Stimulated activated CD8-positive, alpha-beta memory T cell treated with anti-CD3 and anti-CD28 coated beads, Interleukin-15, amount 100 ng/mL, for 48 hours (primary cell): ENCODE measurements around the gene ATAD3A.
A peak's percentile ranks its signal among the peaks of the same experiment; 100 is the strongest.
"Not testable (repeated sequence)": the region's sequence is repeated elsewhere in the genome, so short reads cannot be mapped to it uniquely, and the experiment has no call there.

Experiments used
- DNase-seq, 2 donors: peaks; one replicate each; pipeline ENCODE4 v3.0.0-alpha.2; 2020; ENCODE audit warnings: low read depth in 2 of 2

The ATAD3A gene

DNA sequence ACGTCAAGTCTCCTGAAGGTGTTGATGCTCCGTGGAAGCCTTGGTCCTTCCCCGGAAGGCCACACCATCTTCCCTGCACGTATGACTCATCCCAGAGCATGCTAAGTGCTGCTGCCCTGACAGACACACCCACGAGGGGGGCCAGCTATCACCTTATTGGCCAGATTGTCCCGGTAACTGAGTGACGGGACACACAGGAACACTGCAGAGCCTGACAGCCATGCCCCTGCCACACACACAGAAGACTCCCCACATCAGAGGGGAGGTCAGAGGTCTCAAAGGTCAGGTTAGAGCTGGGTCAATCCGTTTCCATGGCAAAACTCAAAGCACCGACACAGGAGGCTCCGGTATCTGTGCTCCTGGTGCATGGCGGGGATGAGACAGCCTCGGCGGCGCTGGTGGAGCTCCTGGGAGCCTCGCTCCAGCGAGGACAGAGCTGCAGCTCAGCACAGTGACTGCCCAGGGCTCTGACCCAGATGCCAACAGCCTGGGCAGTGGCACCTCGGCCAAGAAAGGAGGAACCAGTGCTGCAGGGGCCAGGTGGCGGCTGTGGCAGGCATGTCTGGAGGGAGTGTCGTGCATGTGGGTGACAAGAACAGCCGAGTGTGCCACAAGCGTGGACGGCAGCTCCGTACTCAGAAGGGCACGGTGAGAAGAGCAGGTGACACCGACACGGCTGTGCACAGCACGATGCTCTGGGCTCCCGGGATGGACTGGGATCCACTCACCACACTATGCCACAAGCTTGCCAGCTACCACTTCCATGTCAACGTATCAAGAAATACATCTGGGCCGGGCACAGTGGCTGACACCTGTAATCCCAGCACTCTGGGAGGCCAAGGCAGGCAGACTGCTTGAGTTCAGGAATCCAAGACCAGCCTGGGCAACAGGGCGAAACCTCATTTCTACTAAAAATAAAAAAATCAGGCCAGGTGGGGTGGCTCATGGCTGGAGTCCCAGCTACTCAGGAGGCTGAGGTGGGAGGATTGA is 43.3 kb downstream of the ATAD3A start:
- no peak for DNase-seq

DNA sequence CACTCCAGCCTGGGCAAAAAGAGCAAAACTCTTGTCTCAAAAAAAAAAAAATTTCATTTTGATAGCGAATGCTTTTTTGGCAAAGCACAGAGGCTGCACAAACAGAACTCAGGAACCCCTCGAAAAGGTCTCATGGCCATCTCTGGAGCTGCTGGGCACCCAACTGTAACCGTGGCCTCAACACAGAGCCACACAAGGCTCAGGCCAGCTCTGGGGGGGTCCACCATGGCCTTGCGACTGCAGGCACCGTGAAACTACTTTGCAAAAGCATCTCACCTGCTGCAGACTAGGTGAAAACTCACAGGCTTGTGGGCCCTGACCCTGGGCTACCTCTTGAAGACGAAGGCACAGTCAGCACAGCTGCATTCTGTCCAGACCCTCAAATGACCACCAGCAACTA is 44.5 kb downstream of the ATAD3A start:
- DNase-seq, result no peak

DNA sequence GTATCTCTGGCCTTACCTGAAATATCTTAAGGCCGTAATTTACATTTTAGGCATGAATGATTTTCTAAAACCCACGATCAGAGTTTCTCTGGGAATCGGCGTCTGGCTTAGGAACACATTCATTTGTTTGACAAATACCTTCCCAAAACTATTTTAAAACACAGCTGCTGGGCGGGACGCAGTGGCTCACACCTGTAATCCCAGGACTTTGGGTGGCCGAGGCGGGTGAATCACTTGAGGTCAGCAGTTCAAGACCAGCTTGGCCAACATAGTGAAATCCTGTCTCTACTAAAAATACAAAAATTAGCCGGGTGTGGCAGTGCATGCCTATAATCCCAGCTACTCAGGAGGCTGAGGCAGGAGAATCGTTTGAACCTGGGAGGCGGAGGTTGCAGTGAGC is 45.0 kb downstream of the ATAD3A start:
- DNase-seq, result not testable (repeated sequence)

DNA sequence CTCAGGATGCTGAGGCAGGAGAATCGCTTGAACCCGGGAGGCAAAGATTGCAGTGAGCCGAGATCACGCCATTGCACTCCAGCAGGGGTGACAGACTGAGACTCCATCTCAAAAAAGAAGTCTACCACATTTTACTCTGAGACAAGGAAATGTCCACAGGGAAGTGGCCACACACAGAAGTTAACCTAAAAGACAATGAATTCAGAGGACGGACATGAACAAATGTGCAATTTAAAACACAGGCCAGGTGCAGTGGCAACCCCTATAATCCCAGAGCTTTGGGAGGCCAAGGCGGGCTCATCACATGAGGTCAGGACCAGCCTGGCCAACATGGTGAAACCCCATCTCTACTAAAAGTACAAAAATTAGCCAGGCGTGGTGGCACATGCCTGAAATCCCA is 45.7 kb downstream of the ATAD3A start:
- not testable (repeated sequence) for DNase-seq

DNA sequence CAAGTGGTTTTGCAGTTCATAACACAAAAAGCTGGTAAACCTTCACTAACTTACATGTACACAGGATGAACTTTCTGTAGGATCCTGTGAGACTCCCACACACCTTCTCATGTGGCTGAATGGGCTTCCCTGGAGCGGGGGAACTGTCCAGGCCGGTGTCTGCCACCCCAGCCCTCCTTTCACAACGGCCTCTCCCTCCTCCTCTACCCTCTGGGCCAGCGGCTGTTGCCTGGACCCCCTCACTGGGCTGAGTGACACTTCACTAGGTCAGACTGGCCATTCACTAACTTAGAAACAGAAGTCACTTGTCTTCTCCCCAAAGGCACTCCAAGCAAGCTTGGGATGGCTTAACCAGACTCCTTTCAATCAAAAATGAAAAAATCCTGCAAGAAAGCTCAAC is 46.6 kb downstream of the ATAD3A start:
- DNase-seq, result no peak

DNA sequence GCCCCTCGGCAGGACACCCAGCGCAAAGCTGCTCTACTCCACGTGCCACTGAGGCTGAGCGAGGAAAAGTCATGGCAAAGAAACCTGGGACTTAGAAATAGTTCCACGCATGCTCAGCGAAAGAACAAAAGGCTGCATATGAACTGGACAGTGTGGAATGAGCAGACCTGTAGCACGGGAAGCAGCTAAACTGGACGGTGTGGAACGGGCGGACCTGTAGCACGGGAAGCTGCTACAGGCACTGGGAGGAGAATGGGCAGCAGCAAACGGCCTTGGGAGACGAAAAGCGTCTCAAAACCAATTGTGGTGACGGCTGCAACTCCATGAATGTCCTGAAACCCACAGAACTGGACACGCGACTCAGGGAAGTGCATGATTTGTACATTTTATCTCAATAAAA is 47.1 kb downstream of the ATAD3A start:
- no peak for DNase-seq

DNA sequence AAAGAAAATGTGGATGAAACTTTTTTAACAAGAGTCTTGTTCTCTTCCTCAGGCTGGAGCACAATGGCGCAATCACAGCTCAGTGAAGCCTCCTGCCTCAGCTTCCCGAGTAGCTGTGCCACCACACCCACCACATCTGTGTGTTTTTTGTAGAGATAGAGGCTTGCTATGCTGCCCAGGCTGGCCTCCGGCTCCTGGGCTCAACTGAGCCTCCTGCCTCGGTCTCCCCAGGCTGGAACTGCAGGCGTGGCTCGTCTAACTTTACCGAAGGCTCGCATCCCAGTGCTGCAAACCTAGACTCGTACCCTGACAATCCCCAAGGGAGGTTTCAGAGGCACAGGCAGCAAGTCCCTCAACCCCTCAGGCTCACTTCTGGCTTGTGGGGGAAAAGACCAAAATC is 48.2 kb downstream of the ATAD3A start:
- no peak for DNase-seq

DNA sequence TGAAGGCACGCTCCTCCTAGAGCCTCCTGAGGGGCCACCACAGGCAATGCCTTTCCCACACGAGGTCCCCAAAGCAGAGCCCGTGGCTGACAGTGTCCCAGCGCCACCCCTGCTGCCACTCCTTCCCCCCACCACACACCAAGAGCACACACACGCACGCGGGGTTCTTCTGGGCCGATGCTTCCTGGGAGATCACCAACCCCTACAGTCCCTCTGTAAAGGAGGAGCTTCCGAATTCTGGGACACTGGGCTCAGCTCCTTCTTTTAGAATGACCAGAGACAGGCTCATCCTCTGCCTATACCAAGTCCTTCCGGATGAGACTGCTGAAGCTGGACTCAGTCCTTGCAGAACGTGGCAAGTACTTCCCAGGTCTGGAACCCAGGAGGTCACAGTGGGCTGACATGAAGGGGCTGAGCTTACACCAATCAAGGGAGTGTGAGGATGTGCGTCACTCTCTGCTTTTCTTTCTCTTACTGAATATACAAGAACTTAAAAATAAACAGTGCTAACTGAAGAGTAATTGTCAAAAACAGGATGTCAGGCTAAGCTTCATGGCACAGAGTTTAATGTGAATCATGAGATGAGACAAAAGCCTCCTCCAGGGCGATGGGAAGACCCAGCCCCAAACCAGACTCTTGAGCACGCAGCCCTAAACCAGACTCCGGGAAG is 50.0 kb downstream of the ATAD3A start:
- no peak for DNase-seq

DNA sequence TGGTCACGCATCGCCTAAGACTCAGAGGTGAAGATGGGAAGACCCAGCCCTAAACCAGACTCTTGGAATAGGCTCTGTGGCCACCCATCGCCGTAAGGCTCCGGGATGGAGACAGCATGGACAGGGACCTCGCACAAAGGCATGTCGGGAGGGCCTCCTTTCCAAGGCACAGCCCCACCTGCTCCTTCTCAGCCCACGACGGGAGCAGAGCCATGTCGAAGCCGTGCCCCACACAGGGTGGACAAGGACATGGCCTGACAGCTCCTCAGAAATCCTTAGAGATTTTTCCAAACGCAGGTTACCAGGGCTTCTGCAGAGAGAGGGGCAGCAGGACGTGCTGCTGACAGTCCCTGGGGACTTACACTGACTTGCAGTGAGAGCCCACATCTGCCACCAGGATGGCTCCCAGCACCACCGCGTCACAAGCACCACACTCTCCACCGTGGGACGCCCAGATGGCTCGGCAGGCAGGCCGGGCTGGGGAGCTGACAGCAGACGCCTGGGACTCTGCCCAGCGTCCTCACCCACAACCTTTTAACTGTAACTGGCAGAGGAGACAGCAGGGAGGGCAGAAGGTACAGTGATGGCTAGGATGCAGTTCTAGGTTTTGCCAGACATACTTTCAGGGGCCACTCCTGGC is 50.7 kb downstream of the ATAD3A start:
- DNase-seq, result no peak

DNA sequence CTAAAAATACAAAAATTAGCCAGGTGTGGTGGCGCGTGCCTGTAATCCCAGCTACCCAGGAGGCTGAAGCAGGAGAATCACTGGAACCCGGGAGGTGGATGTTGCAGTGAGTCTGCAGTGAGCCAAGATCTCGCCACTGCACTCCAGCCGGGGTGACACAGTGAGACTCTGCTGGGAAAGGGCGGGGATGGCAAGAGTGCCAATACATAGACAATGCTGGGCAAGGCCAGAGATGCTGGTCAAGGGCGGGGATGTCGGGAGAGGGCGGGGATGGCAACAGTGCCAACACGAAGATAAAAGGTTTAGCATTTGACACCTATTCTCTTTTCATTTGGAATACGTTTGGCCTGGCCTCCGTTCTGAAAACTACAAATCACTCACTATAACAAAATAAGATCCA is 51.7 kb downstream of the ATAD3A start:
- DNase-seq, result no peak

DNA sequence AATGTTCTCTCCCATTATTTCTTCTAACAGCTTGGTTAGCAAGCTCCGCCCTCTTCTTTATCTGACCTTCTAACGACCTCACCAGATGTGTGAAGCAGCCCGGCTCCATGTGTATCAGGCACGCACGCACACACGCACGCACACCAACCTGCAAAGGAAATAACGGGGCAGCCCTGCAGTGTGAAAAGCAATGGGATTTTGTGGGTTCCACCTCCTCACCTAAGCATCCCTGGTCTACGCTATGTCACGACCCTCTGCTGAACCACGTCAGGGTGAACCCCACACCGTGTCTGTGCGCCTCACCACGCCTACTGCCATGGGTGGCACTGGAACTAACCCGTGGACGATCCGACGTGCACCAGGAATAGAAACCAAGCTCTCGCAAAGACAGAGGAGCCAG is 52.3 kb downstream of the ATAD3A start:
- no peak for DNase-seq

DNA sequence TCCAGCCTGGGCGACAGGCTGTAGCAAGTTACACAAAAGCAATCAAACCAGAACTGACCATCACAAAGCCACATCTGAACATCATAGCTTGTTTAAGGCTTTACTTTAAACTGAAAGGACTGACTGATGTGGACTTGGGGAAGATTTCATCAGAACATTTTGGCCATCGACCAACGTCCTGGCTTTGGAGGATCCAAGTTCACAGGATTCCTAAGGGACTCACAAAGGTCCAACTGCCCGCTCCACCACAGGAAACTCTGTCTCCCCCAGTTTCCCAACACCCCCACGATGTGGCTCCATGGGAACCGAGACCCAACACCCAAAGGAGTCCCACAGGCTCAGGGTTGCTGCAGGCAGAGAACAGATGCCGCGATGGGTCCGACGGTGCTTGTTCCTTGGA is 53.4 kb downstream of the ATAD3A start:
- DNase-seq, result no peak

DNA sequence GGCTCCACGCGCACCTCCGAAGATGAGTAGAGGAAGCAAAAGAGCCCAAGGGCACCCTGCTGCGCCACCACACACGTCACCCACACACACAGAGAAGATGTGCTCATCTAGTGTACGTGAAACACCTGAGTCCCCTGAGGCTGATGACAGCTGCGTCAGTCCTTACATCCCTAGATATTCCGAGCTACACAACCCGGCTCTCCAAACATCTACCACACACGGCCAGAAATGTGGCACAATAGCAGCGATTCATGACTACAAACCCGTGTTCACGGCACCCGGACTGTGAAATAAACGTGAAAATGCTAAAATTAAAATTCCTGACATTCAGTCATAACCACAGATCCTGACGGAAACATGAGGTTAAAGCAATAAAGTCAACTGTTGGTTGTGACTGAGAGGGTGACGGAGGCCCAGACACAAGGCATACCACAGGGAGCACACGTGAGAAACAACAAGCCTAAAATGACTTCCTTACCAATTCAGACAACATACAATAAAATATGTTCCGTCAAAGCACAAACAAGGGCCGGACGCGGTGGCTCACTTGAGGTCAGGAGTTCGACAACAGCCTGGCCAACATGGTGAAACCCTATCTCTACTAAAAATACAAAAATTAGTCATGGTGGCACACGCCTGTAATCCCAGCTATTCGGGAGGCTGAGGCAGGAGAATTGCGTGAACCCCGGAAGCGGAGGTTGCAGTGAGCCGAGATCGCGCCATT is 55.4 kb downstream of the ATAD3A start:
- no peak for DNase-seq

DNA sequence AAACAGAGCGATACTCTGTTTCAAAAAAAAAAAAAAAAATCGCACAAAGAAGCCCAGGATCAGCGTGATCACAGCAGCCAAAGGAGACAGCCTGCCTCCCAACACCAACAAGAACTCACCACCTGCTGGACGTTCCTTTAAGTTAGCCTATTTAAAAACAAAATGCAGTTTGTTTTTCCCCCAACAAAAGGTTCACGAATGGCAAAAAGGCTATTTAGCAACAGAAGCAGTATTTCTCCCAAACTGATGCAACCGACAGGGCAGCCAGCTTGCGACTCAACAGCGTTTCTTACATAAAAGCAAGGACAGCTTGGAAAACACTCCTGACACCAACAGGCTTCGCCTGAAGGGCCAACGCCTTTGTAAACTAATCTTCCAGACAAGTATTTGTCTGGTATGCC is 55.9 kb downstream of the ATAD3A start:
- no peak for DNase-seq

DNA sequence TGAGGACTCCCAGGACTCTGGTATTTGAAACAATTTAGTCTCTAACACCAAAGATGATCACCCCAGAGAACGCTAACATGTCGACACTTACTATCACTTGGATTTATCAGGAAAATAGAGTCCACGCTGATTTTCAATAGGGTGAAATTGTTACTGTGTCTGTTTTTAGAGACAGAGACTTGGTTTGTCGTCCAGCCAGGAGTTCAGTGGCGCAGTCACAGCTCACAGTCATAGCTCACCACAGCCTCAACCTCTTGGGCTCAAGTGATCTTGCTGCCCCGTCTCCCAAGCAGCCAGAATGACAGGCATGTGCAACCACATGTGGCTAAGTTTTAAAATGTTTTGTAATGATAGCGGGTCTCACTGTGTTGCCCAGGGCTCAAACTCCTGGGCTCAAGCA is 57.4 kb downstream of the ATAD3A start:
- no peak for DNase-seq

DNA sequence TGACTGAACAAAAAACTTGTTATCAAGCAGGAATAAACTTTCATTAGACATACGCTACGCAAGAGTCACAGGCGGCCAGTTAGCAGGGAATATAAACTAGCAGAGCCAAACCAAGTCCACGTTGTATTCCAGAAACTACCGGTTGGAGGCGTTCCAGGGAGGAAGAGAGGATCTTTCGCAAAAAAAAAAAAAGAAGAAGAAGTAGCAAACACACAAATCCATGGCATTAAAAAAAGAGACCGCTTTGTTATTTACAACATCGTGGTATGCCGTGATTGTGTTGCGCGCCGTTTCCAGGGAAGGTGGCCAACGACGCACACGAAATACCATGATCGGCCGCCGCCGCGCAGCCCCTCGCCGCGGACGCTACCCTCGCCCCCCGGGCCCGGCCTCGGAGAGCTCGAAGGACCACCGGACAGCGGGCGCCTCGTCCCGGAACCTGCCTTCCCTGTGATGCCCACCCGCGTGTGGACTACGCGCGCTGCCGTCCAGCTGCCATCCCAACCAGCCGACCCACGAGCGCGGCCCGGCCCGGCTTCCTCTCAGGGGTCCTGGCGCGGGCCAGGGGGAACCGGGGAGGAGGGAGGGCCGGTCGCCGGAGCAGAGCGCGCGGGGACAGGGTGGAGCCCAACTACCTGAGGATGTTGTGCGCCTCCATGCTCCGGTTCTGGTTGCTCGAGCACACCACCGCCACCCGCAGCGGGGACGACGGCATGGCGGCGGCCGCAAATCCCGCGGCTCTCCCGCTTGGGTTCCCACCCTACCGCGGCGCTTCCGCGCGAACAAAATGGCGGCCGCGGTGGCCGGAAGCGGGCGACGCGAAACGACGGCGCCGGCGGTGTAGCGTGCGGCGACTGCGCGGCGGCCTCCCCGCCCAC is 62.1 kb downstream of the ATAD3A start:
- DNase-seq, result peak; percentile 59 to 62

DNA sequence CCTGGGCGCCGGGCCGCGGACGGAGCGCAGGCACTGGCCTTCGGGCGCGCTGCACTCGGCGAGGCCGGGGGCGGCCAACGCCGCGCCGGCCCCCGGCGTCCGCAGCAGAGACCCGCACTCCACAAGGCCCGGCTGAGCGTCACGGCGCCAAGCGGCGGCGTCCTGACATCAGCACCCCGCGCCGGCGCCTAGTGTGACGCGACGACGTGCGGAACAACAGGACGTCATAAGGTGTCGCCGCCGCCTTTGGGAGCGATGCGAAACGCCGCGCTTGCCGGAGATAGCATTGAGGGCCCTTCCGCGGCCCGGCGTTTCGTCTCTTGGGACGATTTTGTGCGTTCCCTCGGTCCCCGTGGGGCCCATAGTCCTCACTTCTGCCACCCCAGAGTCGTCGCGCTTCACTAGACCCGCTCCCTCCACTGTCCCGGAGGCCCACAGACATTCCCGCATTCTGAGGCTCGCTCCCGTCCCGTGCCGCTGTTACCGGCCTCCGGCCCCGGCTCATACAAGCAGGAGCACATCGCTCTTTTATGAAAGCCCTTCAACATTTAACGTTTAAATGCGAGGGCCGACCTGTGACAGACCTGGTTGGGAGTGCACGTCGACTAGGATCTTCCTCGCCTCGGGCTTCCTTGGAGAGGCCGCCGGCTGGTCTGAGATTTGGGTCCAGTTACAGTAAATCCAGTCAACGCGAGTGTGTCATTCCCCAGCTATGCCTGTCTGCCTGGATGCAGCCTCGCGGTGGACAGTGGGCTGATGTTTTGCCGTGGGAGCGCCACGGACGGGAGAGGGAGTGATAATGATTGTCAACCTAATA is 63.0 kb downstream of the ATAD3A start, which contains the start of gene SSU72:
Gene SSU72, minus strand, starts transcription at position 143 of the 817 bp plus-strand sequence. CDS start 306 bp downstream, outside the sequence.
- peak; percentile 89 for DNase-seq

DNA sequence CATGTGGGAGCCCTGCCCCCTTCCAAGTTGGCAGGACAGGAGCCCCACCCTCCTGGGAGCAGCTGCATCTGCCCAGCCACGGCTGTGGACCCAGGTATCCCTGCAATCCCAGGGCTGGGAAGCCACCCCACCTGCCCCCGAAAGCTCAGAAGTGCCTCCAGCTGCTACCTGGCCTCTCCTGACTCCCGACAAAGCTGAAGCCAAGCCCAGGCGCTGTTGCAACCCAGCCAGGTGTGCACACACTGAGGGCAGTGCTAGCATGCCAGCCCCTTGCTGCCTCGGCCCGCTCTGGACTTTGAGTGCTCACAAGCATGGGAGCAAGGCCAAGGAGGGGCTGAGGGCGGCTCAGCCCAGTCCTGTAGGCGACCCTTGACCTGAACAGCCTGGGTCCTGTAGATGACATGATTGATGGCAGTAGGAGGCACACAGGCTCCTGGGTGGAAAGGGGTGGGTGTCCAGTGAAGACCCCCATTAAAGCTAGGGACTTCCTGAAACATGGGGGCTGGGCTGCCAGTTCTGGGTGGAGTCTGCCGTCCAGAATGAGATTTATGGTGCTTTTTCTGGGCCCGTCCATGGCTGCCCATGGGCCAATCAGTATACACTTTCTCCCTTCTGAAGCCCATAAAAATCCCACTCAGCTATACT is 65.5 kb downstream of the ATAD3A start:
- no peak for DNase-seq

DNA sequence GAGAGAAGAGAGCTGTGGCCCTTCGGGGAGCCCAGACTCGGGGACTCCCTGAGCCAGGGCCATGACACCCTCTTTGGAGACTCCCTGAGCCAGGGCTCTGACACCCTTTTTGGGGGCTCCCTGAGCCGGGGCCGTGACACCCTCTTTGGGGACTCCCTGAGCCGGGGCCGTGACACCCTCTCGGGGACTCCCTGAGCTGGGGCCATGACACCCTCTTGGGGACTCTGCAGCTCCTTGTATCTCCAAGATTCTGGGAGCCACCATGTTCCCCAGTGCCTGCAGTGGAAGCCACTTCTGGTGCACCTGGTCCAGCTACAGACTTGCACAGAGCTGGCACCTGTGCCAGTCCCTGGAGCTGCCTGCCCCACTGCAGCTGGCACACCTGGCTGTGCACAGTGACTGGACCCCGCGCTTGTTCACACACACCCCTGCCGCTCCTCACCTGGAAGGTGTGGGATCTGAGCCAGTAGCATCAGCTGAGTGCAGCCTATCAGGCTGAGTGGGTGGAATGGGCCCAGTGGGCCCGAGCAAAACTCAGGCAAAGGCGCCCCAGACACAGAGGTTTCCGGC is 66.5 kb downstream of the ATAD3A start:
- no peak for DNase-seq
